T-helper 17 cell (primary cell): ENCODE results near the gene NBPF20. TPM values are rescaled to one million over a fixed set of nuclear protein-coding genes. Genes with fewer than 3 reads are reported as not detected.
"Not testable (repeated sequence)": the region's sequence is repeated elsewhere in the genome, so short reads cannot be mapped to it uniquely, and the experiment has no call there.

Experiments used
- ATAC-seq: fragments of 150-1000 bp; cut with Tn5 transposase; 2 replicates; pipeline ENCODE4 v1.10.0; 2021; ENCODE audit warnings: mild to moderate bottlenecking, moderate library complexity
- DNase-seq, 3 donors: peaks; one replicate each; pipeline versions ENCODE4 v3.0.0 to v3.0.0-alpha.2; 2020 to 2021
- H3K9me3 ChIP-seq: one replicate; pipeline ENCODE4 v1.7.0; 2013; ENCODE audit warnings: low read length, mild to moderate bottlenecking; ENCODE audit not compliant: control insufficient read depth, poor library complexity, severe bottlenecking
- H3K27ac Mint-ChIP-seq: one replicate; pipeline ENCODE4 v1.8.0; 2022; ENCODE audit warnings: mild to moderate bottlenecking, moderate library complexity, mixed read lengths
- H3K27me3 Mint-ChIP-seq: one replicate; pipeline ENCODE4 v1.8.0; 2022; ENCODE audit warnings: mixed read lengths
- H3K36me3 Mint-ChIP-seq: one replicate; pipeline ENCODE4 v1.8.0; 2022; ENCODE audit warnings: low read depth, mixed read lengths
- H3K4me1 Mint-ChIP-seq: one replicate; pipeline ENCODE4 v1.8.0; 2022; ENCODE audit warnings: mild to moderate bottlenecking, mixed read lengths
- H3K4me3 Mint-ChIP-seq: one replicate; pipeline ENCODE4 v1.8.0; 2022; ENCODE audit warnings: mild to moderate bottlenecking, moderate library complexity, mixed read lengths
- total RNA-seq, 4 donors: library from RNA in 2 of 4; stranded (reverse) in 2 of 4; gene quantifications; one replicate each; pipeline ENCODE4 v1.2.3 and lab custom pipeline; 2022 to 2026

Gene NBPF20
- 1 to 10 TPM; 3.6 to 4.4 TPM for total RNA-seq
- total RNA-seq (lab: John Stamatoyannopoulos, UW): 7.5 to 10.4 reads per million in 2 donors

GRCh38 chr1:145425436-145426029 is at the start of gene NBPF20:
Gene NBPF20, minus strand, starts transcription at chr1:145425603. Its CDS starts 20,331 bp downstream, at chr1:145405272.
- Mint-ChIP-seq H3K4me3 (peak within 1 kb of the TSS; percentile 97), H3K27ac (peak within 1 kb of the TSS; percentile 45), H3K4me1 (peaks cover 7% of the 10 kb centered on the region), H3K27me3 (peaks cover 32% of the 10 kb centered on the region), H3K36me3 (peaks cover 5% of the 10 kb centered on the region)
- peaks cover 5% of the 10 kb centered on the region for H3K9me3 ChIP-seq
- DNase-seq (peak; percentile 68 to 73 (median 69)), ATAC-seq (peak; percentile 92)

GRCh38 chr1:145474837-145475368 is 49.5 kb upstream of the NBPF20 start:
- ATAC-seq, DNase-seq, H3K27me3 Mint-ChIP-seq, H3K9me3 ChIP-seq, H3K27ac Mint-ChIP-seq, H3K36me3 Mint-ChIP-seq, H3K4me1 Mint-ChIP-seq: not testable (repeated sequence)
- peak overlapping the region; percentile 67 for H3K4me3 Mint-ChIP-seq

GRCh38 chr1:145472731-145473130 is 47.3 kb upstream of the NBPF20 start:
- H3K4me1 Mint-ChIP-seq, DNase-seq, H3K27me3 Mint-ChIP-seq, H3K27ac Mint-ChIP-seq, H3K36me3 Mint-ChIP-seq, H3K9me3 ChIP-seq, H3K4me3 Mint-ChIP-seq, ATAC-seq: not testable (repeated sequence)

- ATAC-seq, H3K4me1 Mint-ChIP-seq, H3K9me3 ChIP-seq, H3K36me3 Mint-ChIP-seq, DNase-seq, H3K4me3 Mint-ChIP-seq, H3K27ac Mint-ChIP-seq, H3K27me3 Mint-ChIP-seq: not testable (repeated sequence)
These were observed 46.0 kb upstream of the NBPF20 start for GRCh38 chr1:145471365-145471764.

- H3K4me1 Mint-ChIP-seq, H3K36me3 Mint-ChIP-seq, H3K9me3 ChIP-seq, H3K27me3 Mint-ChIP-seq: not testable (repeated sequence)
- DNase-seq (peak; percentile 25 to 67 (median 65)), ATAC-seq (peak; percentile 84)
- peak overlapping the region; percentile 98 for H3K27ac Mint-ChIP-seq
- H3K4me3 Mint-ChIP-seq: peak overlapping the region; percentile 91
These were observed 40.2 kb upstream of the NBPF20 start for GRCh38 chr1:145465405-145466144.

GRCh38 chr1:145464708-145465336 is 39.4 kb upstream of the NBPF20 start:
- Mint-ChIP-seq H3K27ac (peak overlapping the region; percentile 98), H3K4me3 (peak overlapping the region; percentile 91)
- not testable (repeated sequence) for H3K9me3 ChIP-seq, H3K36me3 Mint-ChIP-seq, H3K4me1 Mint-ChIP-seq, H3K27me3 Mint-ChIP-seq, DNase-seq
- ATAC-seq: peak; percentile 5

- H3K4me1 Mint-ChIP-seq, H3K27ac Mint-ChIP-seq, H3K4me3 Mint-ChIP-seq, H3K27me3 Mint-ChIP-seq, DNase-seq, H3K36me3 Mint-ChIP-seq, ATAC-seq, H3K9me3 ChIP-seq: not testable (repeated sequence)
These were observed 38.6 kb upstream of the NBPF20 start for GRCh38 chr1:145464017-145464416.

- not testable (repeated sequence) for H3K9me3 ChIP-seq, H3K36me3 Mint-ChIP-seq, H3K27ac Mint-ChIP-seq, ATAC-seq, DNase-seq, H3K4me1 Mint-ChIP-seq, H3K4me3 Mint-ChIP-seq
- peaks cover 10% of the 10 kb centered on the region for H3K27me3 Mint-ChIP-seq
These were observed 35.3 kb upstream of the NBPF20 start for GRCh38 chr1:145460684-145461083.

GRCh38 chr1:145460048-145460447 is 34.6 kb upstream of the NBPF20 start:
- H3K27ac Mint-ChIP-seq, H3K4me1 Mint-ChIP-seq, ATAC-seq, DNase-seq, H3K36me3 Mint-ChIP-seq, H3K9me3 ChIP-seq, H3K4me3 Mint-ChIP-seq: not testable (repeated sequence)
- peaks cover 10% of the 10 kb centered on the region for H3K27me3 Mint-ChIP-seq

- not testable (repeated sequence) for H3K36me3 Mint-ChIP-seq, H3K9me3 ChIP-seq, DNase-seq, H3K4me1 Mint-ChIP-seq, H3K27ac Mint-ChIP-seq, H3K4me3 Mint-ChIP-seq, ATAC-seq
- H3K27me3 Mint-ChIP-seq: peaks cover 13% of the 10 kb centered on the region
These were observed 34.2 kb upstream of the NBPF20 start for GRCh38 chr1:145459591-145459990.

GRCh38 chr1:145459063-145459462 is 33.7 kb upstream of the NBPF20 start:
- not testable (repeated sequence) for H3K36me3 Mint-ChIP-seq, H3K9me3 ChIP-seq, DNase-seq, H3K4me1 Mint-ChIP-seq, H3K27ac Mint-ChIP-seq, ATAC-seq, H3K4me3 Mint-ChIP-seq
- peaks cover 14% of the 10 kb centered on the region for H3K27me3 Mint-ChIP-seq

GRCh38 chr1:145454824-145455177 is 29.4 kb upstream of the NBPF20 start:
- H3K27ac Mint-ChIP-seq, H3K4me1 Mint-ChIP-seq, H3K9me3 ChIP-seq, H3K4me3 Mint-ChIP-seq, DNase-seq, ATAC-seq, H3K36me3 Mint-ChIP-seq: not testable (repeated sequence)
- peaks cover 16% of the 10 kb centered on the region for H3K27me3 Mint-ChIP-seq
